ENCODE data around the gene CDH12.

GRCh38 chr5:21792748-21793147 is 1060.4 kb downstream of the CDH12 start:
- no peak for TF ChIP-seq EZH2 (IDR thresholded peaks at IDR 0.05)
- no peak for TF ChIP-seq POLR2A (IDR thresholded peaks at IDR 0.05; ENCODE audit: borderline replicate concordance, extremely low read depth, insufficient read depth, insufficient read length)
- no peak for TF ChIP-seq MAX (IDR thresholded peaks at IDR 0.05)
- no peak for TF ChIP-seq ZBTB33 (IDR thresholded peaks at IDR 0.05; ENCODE audit: extremely low read depth, insufficient replicate concordance, low read length)
- TF ChIP-seq RAD21 (IDR thresholded peaks at IDR 0.05; ENCODE audit: low read depth): no peak
- TF ChIP-seq CTCF (IDR thresholded peaks at IDR 0.05 in 2 of 3, conservative IDR thresholded peaks at IDR 0.05 in 1 of 3; ENCODE audit: borderline replicate concordance in 1 of 3, insufficient read depth in 1 of 3, low read depth in 2 of 3, low read length in 2 of 3): no peak
- TF ChIP-seq POLR2AphosphoS5 (IDR thresholded peaks at IDR 0.05; ENCODE audit: low read depth, low read length): no peak
- TF ChIP-seq CBX3 (IDR thresholded peaks at IDR 0.05; ENCODE audit: low read depth): no peak
